ENCODE data around the gene USP48. TPM values are rescaled to one million over a fixed set of nuclear protein-coding genes. Genes with fewer than 3 reads are reported as not detected.
A peak's percentile ranks its signal among the peaks of the same experiment; 100 is the strongest.

The USP48 gene
- total RNA-seq, 4 donors from 2014 or later: 23.1 to 92.5 (median 64.4) TPM

GRCh38 chr1:21661886-21662285 is 121.1 kb downstream of the USP48 start:
- DNase-seq: no peak
- intact Hi-C loops (cut with DNase I; ENCODE audit: low total_unique reads): no loop called here

GRCh38 chr1:21659924-21660326 is 123.0 kb downstream of the USP48 start:
- Histone ChIP-seq H3K27me3 (no peaks in the 10 kb centered on the region), H3K36me3 (no peaks in the 10 kb centered on the region), H3K27ac (no peak overlapping the region), H3K4me1 (no peaks in the 10 kb centered on the region), H3K9me3 (no peaks in the 10 kb centered on the region), H3K4me3 (no peak overlapping the region)
- no peak for DNase-seq
- intact Hi-C loops (cut with DNase I; ENCODE audit: low total_unique reads): no loop called here
- no peak for TF ChIP-seq POLR2A (IDR thresholded peaks at IDR 0.05)
- TF ChIP-seq CTCF (IDR thresholded peaks at IDR 0.05): no peak

More at GRCh38 chr1:21661886-21662285, 121.1 kb downstream of the USP48 start:
- TF ChIP-seq CTCF (IDR thresholded peaks at IDR 0.05): no peak
- TF ChIP-seq POLR2A (IDR thresholded peaks at IDR 0.05): no peak
- Histone ChIP-seq H3K27me3 (no peaks in the 10 kb centered on the region), H3K4me1 (no peaks in the 10 kb centered on the region), H3K9me3 (no peaks in the 10 kb centered on the region), H3K27ac (no peak overlapping the region), H3K36me3 (no peaks in the 10 kb centered on the region), H3K4me3 (no peak overlapping the region)

GRCh38 chr1:21659099-21659923 is 123.6 kb downstream of the USP48 start:
- Histone ChIP-seq H3K27me3 (no peaks in the 10 kb centered on the region), H3K9me3 (no peaks in the 10 kb centered on the region), H3K4me3 (no peak overlapping the region), H3K4me1 (no peaks in the 10 kb centered on the region), H3K36me3 (no peaks in the 10 kb centered on the region), H3K27ac (no peak overlapping the region)
- DNase-seq: peak in 1 of 2 donors; percentile 62
- intact Hi-C loops (cut with DNase I; ENCODE audit: low total_unique reads): no loop called here
- no peak for TF ChIP-seq POLR2A (IDR thresholded peaks at IDR 0.05)
- TF ChIP-seq CTCF (IDR thresholded peaks at IDR 0.05): peak; percentile 65 to 87 (median 71)

GRCh38 chr1:21657456-21658190 is 125.3 kb downstream of the USP48 start:
- TF ChIP-seq POLR2A (IDR thresholded peaks at IDR 0.05) (no peak), CTCF (IDR thresholded peaks at IDR 0.05) (no peak)
- H3K4me1 ChIP-seq: no peaks in the 10 kb centered on the region
- no peaks in the 10 kb centered on the region for H3K27me3 ChIP-seq
- H3K36me3 ChIP-seq: no peaks in the 10 kb centered on the region
- DNase-seq: no peak
- no peaks in the 10 kb centered on the region for H3K9me3 ChIP-seq
- H3K4me3 ChIP-seq: no peak overlapping the region
- H3K27ac ChIP-seq: no peak overlapping the region
- intact Hi-C loops (cut with DNase I; ENCODE audit: low total_unique reads): no loop called here

GRCh38 chr1:21655748-21656147 is 127.2 kb downstream of the USP48 start:
- DNase-seq: no peak
- Histone ChIP-seq H3K9me3 (no peaks in the 10 kb centered on the region), H3K4me1 (peaks cover 0 to 10% of the 10 kb centered on the region in 2 donors), H3K27me3 (no peaks in the 10 kb centered on the region), H3K4me3 (no peak overlapping the region), H3K27ac (no peak overlapping the region), H3K36me3 (no peaks in the 10 kb centered on the region)
- intact Hi-C loops (cut with DNase I; ENCODE audit: low total_unique reads): no loop called here
- no peak for TF ChIP-seq CTCF (IDR thresholded peaks at IDR 0.05)
- TF ChIP-seq POLR2A (IDR thresholded peaks at IDR 0.05): no peak
